Measurements from ENCODE around the gene TMIE.

Gene TMIE

GRCh38 chr3:46709721-46710120 is 8.5 kb downstream of the TMIE start:
- no peak for DNase-seq

GRCh38 chr3:46710229-46710628 is 9.0 kb downstream of the TMIE start:
- DNase-seq = no peak

- no peak for DNase-seq
Measured at GRCh38 chr3:46710671-46711295, 9.6 kb downstream of the TMIE start.

GRCh38 chr3:46711305-46711704 is 10.1 kb downstream of the TMIE start:
- no peak for DNase-seq

- no peak for DNase-seq
Measured at GRCh38 chr3:46711760-46712159, 10.6 kb downstream of the TMIE start.

GRCh38 chr3:46712191-46713049 is 11.2 kb downstream of the TMIE start:
- DNase-seq = no peak

- no peak for DNase-seq
Measured at GRCh38 chr3:46713050-46713897, 12.1 kb downstream of the TMIE start.

GRCh38 chr3:46713898-46714552 is 12.8 kb downstream of the TMIE start:
- no peak for DNase-seq

GRCh38 chr3:46714728-46715506 is 13.7 kb downstream of the TMIE start:
- DNase-seq = no peak

- DNase-seq = no peak
Measured at GRCh38 chr3:46715507-46716175, 14.4 kb downstream of the TMIE start.

GRCh38 chr3:46716461-46717441 is 15.6 kb downstream of the TMIE start:
- no peak for DNase-seq

- no peak for DNase-seq
Measured at GRCh38 chr3:46717447-46718231, 16.4 kb downstream of the TMIE start, which contains the start of gene PRSS50. Gene PRSS50, minus strand, starts transcription at chr3:46717869. Its CDS starts 45 bp downstream, at chr3:46717824.

GRCh38 chr3:46719044-46719565 is 17.9 kb downstream of the TMIE start:
- no peak for DNase-seq

- DNase-seq = no peak
Measured at GRCh38 chr3:46719735-46720271, 18.6 kb downstream of the TMIE start.

GRCh38 chr3:46721009-46721408 is 19.8 kb downstream of the TMIE start:
- DNase-seq = no peak

GRCh38 chr3:46722443-46722842 is 21.3 kb downstream of the TMIE start:
- no peak for DNase-seq

GRCh38 chr3:46724424-46724823 is 23.2 kb downstream of the TMIE start:
- no peak for DNase-seq

- DNase-seq = peak; percentile 38
Measured at GRCh38 chr3:46725621-46726314, 24.6 kb downstream of the TMIE start.

Data from fibroblast of skin of right biceps (primary cell).